GM10248 (cell line): ENCODE measurements around the gene MAPK1.
"Not testable (repeated sequence)": the region's sequence is repeated elsewhere in the genome, so short reads cannot be mapped to it uniquely, and the experiment has no call there.

Experiments used
- CTCF ChIA-PET: fragments of 300-600 bp; sonication (Branson Sonifier 250); formaldehyde crosslinking; extraction: SDS; loops from one replicate; lab custom pipeline; 2021; ENCODE audit warnings: antibody characterized with exemption; lab: Yijun Ruan, JAX
- POLR2A ChIA-PET: fragments of 350-650 bp; sonication (Branson Sonifier 250); formaldehyde crosslinking; extraction: SDS; loops from one replicate; lab custom pipeline; 2020; ENCODE audit warnings: antibody characterized with exemption; lab: Yijun Ruan, JAX
- DNase-seq: peaks from one replicate; pipeline ENCODE4 v3.0.0; 2012; ENCODE audit errors: extremely low spot score
- CTCF ChIP-seq: IDR thresholded peaks from 2 replicates; pipeline ENCODE4 v1.5.1; 2012; ENCODE audit warnings: mild to moderate bottlenecking, low read depth; ENCODE audit errors: extremely low read depth, missing control alignments, control extremely low read depth

Gene MAPK1

GRCh38 chr22:21800552-21801303, 66.7 kb downstream of the MAPK1 start:
- no peak for TF ChIP-seq CTCF
- POLR2A ChIA-PET: no interaction called here
- CTCF ChIA-PET: interaction anchor here (0.9 to 1.0 kb wide), 2 partner anchors 14 to 15 kb away, joined by 3 read pairs; no protein-coding TSS in a partner anchor
- DNase-seq: no peak

GRCh38 chr22:21797444-21798221, 69.8 kb downstream of the MAPK1 start:
- DNase-seq: no peak
- no peak for TF ChIP-seq CTCF
- ChIA-PET POLR2A (no interaction called here), CTCF (interaction anchor here (1.3 to 1.6 kb wide), 3 partner anchors 8 to 145 kb away, joined by 3 to 4 read pairs (median 3); no protein-coding TSS in a partner anchor)

GRCh38 chr22:21796863-21797262, 70.6 kb downstream of the MAPK1 start:
- CTCF ChIA-PET: interaction anchor here (0.8 to 1.6 kb wide), 5 partner anchors 9 to 146 kb away, joined by 3 to 4 read pairs (median 3); no protein-coding TSS in a partner anchor
- no peak for DNase-seq
- TF ChIP-seq CTCF: no peak
- POLR2A ChIA-PET: no interaction called here

- DNase-seq: no peak
- CTCF ChIA-PET: interaction anchor here (0.8 to 1.6 kb wide), 5 partner anchors 10 to 147 kb away, joined by 3 to 4 read pairs (median 3); no protein-coding TSS in a partner anchor
- POLR2A ChIA-PET: no interaction called here
- no peak for TF ChIP-seq CTCF
Observed at GRCh38 chr22:21796231-21796630, 71.2 kb downstream of the MAPK1 start.

- CTCF ChIA-PET: interaction anchor here (1.6 kb wide), 1 partner anchor 24 kb away, joined by 3 read pairs; no protein-coding TSS in a partner anchor
- DNase-seq, POLR2A ChIA-PET: not testable (repeated sequence)
Observed at GRCh38 chr22:21793716-21794115, 73.7 kb downstream of the MAPK1 start.

- ChIA-PET CTCF (no interaction called here), POLR2A (no interaction called here)
- TF ChIP-seq CTCF: no peak
- DNase-seq: peak; percentile 70
Observed at GRCh38 chr22:21791635-21792625, 75.5 kb downstream of the MAPK1 start.

- CTCF ChIA-PET: interaction anchor here (0.9 to 1.8 kb wide), 3 partner anchors 12 to 147 kb away, joined by 3 to 5 read pairs (median 3); no protein-coding TSS in a partner anchor
- POLR2A ChIA-PET: not testable (repeated sequence)
Observed at GRCh38 chr22:21790849-21791610, 76.4 kb downstream of the MAPK1 start.

More at GRCh38 chr22:21790849-21791610, 76.4 kb downstream of the MAPK1 start:
- DNase-seq: not testable (repeated sequence)
